GM12878 (cell line): Measurements from ENCODE around the gene TBC1D5. TPM values are rescaled to one million over a fixed set of nuclear protein-coding genes. Genes with fewer than 3 reads are reported as not detected.

Experiments
- ATAC-seq: fragments of 200-7000 bp; cut with Tn5 transposase; 3 replicates; pipeline ENCODE4 v1.9.1; 2020; ENCODE audit warnings: mild to moderate bottlenecking, moderate library complexity
- BruUV-seq: library from RNA; stranded (reverse); fragments of 400-500 nt; replicated peaks from 2 replicates; lab custom pipeline; 2021; lab: Mats Ljungman, UMichigan
- CTCF ChIA-PET: fragments of 300-600 bp; sonication (Branson Sonifier 250); formaldehyde crosslinking; extraction: SDS; loops from one replicate; lab custom pipeline; 2021; ENCODE audit warnings: inconsistent platforms; lab: Yijun Ruan, JAX
- POLR2A ChIA-PET: fragments of 350-600 bp; formaldehyde crosslinking; extraction: SDS; loops from one replicate; lab custom pipeline; 2021; ENCODE audit warnings: inconsistent platforms; lab: Charles Lee
- RAD21 ChIA-PET: fragments of 300-600 bp; sonication (Branson Sonifier 250); formaldehyde crosslinking; loops from one replicate; lab custom pipeline; 2023; ENCODE audit warnings: antibody characterized with exemption; ENCODE audit not compliant: unreplicated experiment; lab: Charles Lee
- SMC1A ChIA-PET: fragments of 300-600 bp; sonication (Branson Sonifier 250); formaldehyde crosslinking; loops from one replicate; lab custom pipeline; 2023; ENCODE audit not compliant: unreplicated experiment, uncharacterized antibody; lab: Charles Lee
- DNase-seq: peaks from one replicate; pipeline ENCODE4 v3.0.0-alpha.2; 2011; ENCODE audit warnings: low read depth, low spot score
- FAIRE-seq: peaks from 3 replicates; lab custom pipeline; 2011; peaks lifted over from hg19 to GRCh38; lab: Jason Lieb, UNC
- H2AFZ ChIP-seq: 2 replicates; pipeline ENCODE4 v1.6.0; 2011; ENCODE audit warnings: low read depth, low read length, control low read depth; ENCODE audit not compliant: control insufficient read depth
- H3K27ac ChIP-seq: 2 replicates; pipeline ENCODE4 v1.5.1; 2011; ENCODE audit warnings: control low read depth; ENCODE audit not compliant: control insufficient read depth, insufficient read depth
- H3K27me3 ChIP-seq, 2 experiments: replicated peaks in 1 of 2; 2 replicates each; pipeline versions ENCODE4 v1.6.0 to v1.6.1; 2011; ENCODE audit warnings: low read length in 1 of 2; ENCODE audit not compliant: control insufficient read depth in 2 of 2, insufficient read depth in 2 of 2
- H3K36me3 ChIP-seq, 2 experiments: 2 replicates each; pipeline ENCODE4 v1.5.1; 2011; ENCODE audit warnings: low read length in 1 of 2; ENCODE audit not compliant: control insufficient read depth in 2 of 2, insufficient read depth in 2 of 2
- H3K4me1 ChIP-seq: 2 replicates; pipeline ENCODE4 v1.6.1; 2011; ENCODE audit warnings: mild to moderate bottlenecking, low read length, moderate library complexity, mixed read lengths; ENCODE audit not compliant: control insufficient read depth, insufficient read depth
- H3K4me2 ChIP-seq: 2 replicates; pipeline ENCODE4 v1.6.0; 2011; ENCODE audit warnings: control low read depth; ENCODE audit not compliant: control insufficient read depth, insufficient read depth
- H3K4me3 ChIP-seq: fragments of 200-600 bp; sonication (generic); 2 replicates; pipeline ENCODE4 v1.5.1; 2016
- H3K79me2 ChIP-seq: 2 replicates; pipeline ENCODE4 v1.6.0; 2011; ENCODE audit warnings: low read length; ENCODE audit not compliant: control insufficient read depth, insufficient read depth
- H3K9ac ChIP-seq: 2 replicates; pipeline ENCODE4 v1.8.0; 2011; ENCODE audit warnings: low read length, control low read depth, mixed read lengths; ENCODE audit not compliant: control insufficient read depth, insufficient read depth
- H3K9me3 ChIP-seq: replicated peaks from 3 replicates; pipeline ENCODE4 v1.5.1; 2011; ENCODE audit warnings: mild to moderate bottlenecking, low read length; ENCODE audit not compliant: control insufficient read depth, insufficient read depth
- H4K20me1 ChIP-seq: 2 replicates; pipeline ENCODE4 v1.6.0; 2011; ENCODE audit not compliant: control insufficient read depth, insufficient read depth
- BACH1 ChIP-seq: fragments of 450-650 bp; IDR thresholded peaks from 2 replicates; pipeline ENCODE4 v1.6.1; 2017; ENCODE audit warnings: mild to moderate bottlenecking, borderline replicate concordance
- BRCA1 ChIP-seq: IDR thresholded peaks from 2 replicates; pipeline ENCODE4 v1.6.1; 2011; ENCODE audit warnings: low read depth, low read length, improper control_type of control experiment
- CEBPB ChIP-seq, 2 experiments: fragments of 150-350 bp in 1 of 2; IDR thresholded peaks; 2 replicates each; pipeline ENCODE4 v1.6.1; 2012 to 2014; ENCODE audit warnings: low read depth in 2 of 2, low read length in 2 of 2, borderline replicate concordance in 1 of 2, inconsistent platforms in 1 of 2
- NRF1 ChIP-seq: conservative IDR thresholded peaks from 2 replicates; pipeline ENCODE4 v1.6.1; 2011; ENCODE audit warnings: mild to moderate bottlenecking, low read depth, low read length, improper control_type of control experiment
- PML ChIP-seq: IDR thresholded peaks from 2 replicates; pipeline ENCODE4 v1.6.1; 2012; ENCODE audit warnings: low read length, inconsistent platforms
- SMAD5 ChIP-seq: IDR thresholded peaks from 2 replicates; pipeline ENCODE4 v1.6.1; 2016; ENCODE audit warnings: antibody characterized with exemption, low read depth
- ZZZ3 ChIP-seq: IDR thresholded peaks from 2 replicates; pipeline ENCODE4 v1.6.1; 2011; ENCODE audit warnings: low read depth; ENCODE audit not compliant: control insufficient read depth, insufficient read length
- WGBS: methylation state at CpG from one replicate; pipeline ENCODE4 v1.1.6; 2016; ENCODE audit warnings: low lambda C conversion rate; ENCODE audit not compliant: insufficient replicate concordance, insufficient coverage; ENCODE audit errors: missing lambda C conversion rate; 5-methylcytosine and 5-hydroxymethylcytosine counted together
- in situ Hi-C: fragments of 300-500 bp; cut with MboI; formaldehyde crosslinking; loops from 9 replicates; pipeline ENCODE4 v1.14.3; 2018; ENCODE audit warnings: mixed read lengths
- intact Hi-C: fragments of 100-400 bp; cut with micrococcal nuclease; formaldehyde crosslinking; loops from one replicate; pipeline ENCODE4 v1.14.2; 2022; ENCODE audit not compliant: unreplicated experiment
- polyA plus RNA-seq, 11 experiments: library from polyadenylated mRNA; depleted of rRNA in 4 of 11; unstranded in 6 of 11; stranded (reverse) in 5 of 11; fragments of >200 nt; fragmentation: Nextera tagmentation in 4 of 11; fragmentation: Illumina TruSeq in 1 of 11; extraction: Ambion mirVana in 4 of 11; extraction: Trizol in 1 of 11; gene quantifications; 1 replicate in 1 of 11; 2 replicates in 10 of 11; pipeline versions ENCODE4 v1.2.1 to v1.2.3, GENCODE V29; 2011 to 2016; ENCODE audit warnings: inconsistent platforms in 2 of 11, missing spikeins in 2 of 11, low read depth in 1 of 11
- total RNA-seq, 4 experiments: library from RNA; depleted of rRNA in 3 of 4; stranded (reverse); fragments of >200 nt in 3 of 4; fragmentation: Illumina TruSeq in 1 of 4; extraction: Trizol in 1 of 4; gene quantifications; 2 replicates each; pipeline versions ENCODE4 v1.2.1 to v1.2.3, GENCODE V29; 2013 to 2021
- TF ChIP-seq, protein P1 (sequence below): fragments of 450-650 bp; IDR thresholded peaks from 2 replicates; pipeline ENCODE4 v1.6.1; 2017; ENCODE audit warnings: mild to moderate bottlenecking, moderate library complexity

TBC1D5 gene
- total and polyA plus RNA-seq, 10 of the 15 experiments (the other 5 are each of a cell fraction or from before 2014, with no cell fraction given): 5.5 to 61.0 (median 43.8) TPM

- intact Hi-C loops: no loop called here
- no peaks in the 10 kb centered on the region for H3K4me1 ChIP-seq
- POLR2A ChIA-PET: no interaction called here
Measured at GRCh38 chr3:17442332-17443049, 299.9 kb downstream of the TBC1D5 start.

More at GRCh38 chr3:17442332-17443049, 299.9 kb downstream of the TBC1D5 start:
- H3K27ac ChIP-seq: no peak overlapping the region
- no TSS peak for BruUV-seq
- WGBS: 70% methylated on average over 3 of the region's 3 CpGs
- SMC1A ChIA-PET: interaction anchor here (0.8 to 1.2 kb wide), 2 partner anchors 27 to 399 kb away, joined by 3 to 5 read pairs; no protein-coding TSS in a partner anchor
- no peak overlapping the region for H3K4me2 ChIP-seq
- no peaks in the 10 kb centered on the region for H3K27me3 ChIP-seq
- no peak for FAIRE-seq
- TF ChIP-seq BACH1 (no peak), CEBPB (IDR thresholded peaks at IDR 0.05; ENCODE audit: borderline replicate concordance in 1 of 2, low read depth in 2 of 2, low read length in 2 of 2) (no peak), NRF1 (no peak), BRCA1 (no peak), PML (no peak), ZZZ3 (no peak), SMAD5 (no peak)
- TF ChIP-seq, protein P1, sequence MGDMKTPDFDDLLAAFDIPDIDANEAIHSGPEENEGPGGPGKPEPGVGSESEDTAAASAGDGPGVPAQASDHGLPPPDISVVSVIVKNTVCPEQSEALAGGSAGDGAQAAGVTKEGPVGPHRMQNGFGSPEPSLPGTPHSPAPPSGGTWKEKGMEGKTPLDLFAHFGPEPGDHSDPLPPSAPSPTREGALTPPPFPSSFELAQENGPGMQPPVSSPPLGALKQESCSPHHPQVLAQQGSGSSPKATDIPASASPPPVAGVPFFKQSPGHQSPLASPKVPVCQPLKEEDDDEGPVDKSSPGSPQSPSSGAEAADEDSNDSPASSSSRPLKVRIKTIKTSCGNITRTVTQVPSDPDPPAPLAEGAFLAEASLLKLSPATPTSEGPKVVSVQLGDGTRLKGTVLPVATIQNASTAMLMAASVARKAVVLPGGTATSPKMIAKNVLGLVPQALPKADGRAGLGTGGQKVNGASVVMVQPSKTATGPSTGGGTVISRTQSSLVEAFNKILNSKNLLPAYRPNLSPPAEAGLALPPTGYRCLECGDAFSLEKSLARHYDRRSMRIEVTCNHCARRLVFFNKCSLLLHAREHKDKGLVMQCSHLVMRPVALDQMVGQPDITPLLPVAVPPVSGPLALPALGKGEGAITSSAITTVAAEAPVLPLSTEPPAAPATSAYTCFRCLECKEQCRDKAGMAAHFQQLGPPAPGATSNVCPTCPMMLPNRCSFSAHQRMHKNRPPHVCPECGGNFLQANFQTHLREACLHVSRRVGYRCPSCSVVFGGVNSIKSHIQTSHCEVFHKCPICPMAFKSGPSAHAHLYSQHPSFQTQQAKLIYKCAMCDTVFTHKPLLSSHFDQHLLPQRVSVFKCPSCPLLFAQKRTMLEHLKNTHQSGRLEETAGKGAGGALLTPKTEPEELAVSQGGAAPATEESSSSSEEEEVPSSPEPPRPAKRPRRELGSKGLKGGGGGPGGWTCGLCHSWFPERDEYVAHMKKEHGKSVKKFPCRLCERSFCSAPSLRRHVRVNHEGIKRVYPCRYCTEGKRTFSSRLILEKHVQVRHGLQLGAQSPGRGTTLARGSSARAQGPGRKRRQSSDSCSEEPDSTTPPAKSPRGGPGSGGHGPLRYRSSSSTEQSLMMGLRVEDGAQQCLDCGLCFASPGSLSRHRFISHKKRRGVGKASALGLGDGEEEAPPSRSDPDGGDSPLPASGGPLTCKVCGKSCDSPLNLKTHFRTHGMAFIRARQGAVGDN: no peak
- DNase-seq: no peak
- peaks cover 6% of the 10 kb centered on the region; the same call in 2 of the 3 replicates for H3K9me3 ChIP-seq
- no peak overlapping the region for H2AFZ ChIP-seq
- no peaks in the 10 kb centered on the region for H4K20me1 ChIP-seq
- no peak overlapping the region for H3K4me3 ChIP-seq
- H3K36me3 ChIP-seq: no peaks in the 10 kb centered on the region; a peak in 1 of 4 replicates
- no peaks in the 10 kb centered on the region for H3K79me2 ChIP-seq
- in situ Hi-C loops: no loop called here
- RAD21 ChIA-PET: no interaction called here
- ATAC-seq: no peak
- CTCF ChIA-PET: interaction anchor here (2.1 kb wide), 1 partner anchor 12 kb away, joined by 8 read pairs; no protein-coding TSS in a partner anchor
- H3K9ac ChIP-seq: no peak overlapping the region
